ENCODE data around the gene SLC16A3. TPM values are rescaled to one million over a fixed set of nuclear protein-coding genes. Genes with fewer than 3 reads are reported as not detected.

The SLC16A3 gene
- total and polyA plus RNA-seq, 2 of the 4 experiments (the other 2 are of a cell fraction): 49.1 to 181 TPM

DNA sequence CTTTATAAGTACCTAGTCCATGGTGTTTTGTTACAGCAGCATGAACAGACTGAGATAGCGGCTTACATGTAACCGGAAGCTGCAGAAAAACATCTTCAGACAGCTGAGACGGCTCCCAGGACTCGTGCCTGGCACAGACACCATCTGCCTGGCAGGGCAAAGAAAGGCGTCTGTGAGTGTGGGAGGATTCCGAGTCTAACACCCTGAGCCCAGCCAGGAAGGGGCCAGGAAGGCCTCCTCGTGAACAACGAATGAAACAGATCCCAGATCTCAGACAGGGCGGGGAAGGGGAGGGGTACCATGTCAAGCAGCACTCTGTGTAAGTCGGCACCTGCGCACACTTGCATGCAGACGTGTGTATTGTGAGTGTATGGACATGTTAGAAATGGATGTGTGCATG, 49.0 kb downstream of the SLC16A3 start:
- POLR2A ChIA-PET (ENCODE audit: unreplicated experiment): no interaction called here
- Histone ChIP-seq H4K5ac (ENCODE audit: low read depth, low read length) (no peak overlapping the region), H2BK120ac (ENCODE audit: low read depth, low read length) (no peak overlapping the region), H3K79me1 (ENCODE audit: low read depth in 1 of 2, low read length in 2 of 2) (peaks cover 2 to 12% of the 10 kb centered on the region in 2 experiments; a peak in 2 of 4 replicates), H3K9me1 (ENCODE audit: insufficient read depth, low read length) (peaks cover 15% of the 10 kb centered on the region), H3K4me3 (ENCODE audit: insufficient read depth, low read depth, low read length) (no peak overlapping the region), H4K20me1 (ENCODE audit: insufficient read depth, low read length) (no peaks in the 10 kb centered on the region), H3K9me3 (ENCODE audit: control insufficient read depth, insufficient read depth, low read length) (no peaks in the 10 kb centered on the region), H3K27ac (ENCODE audit: insufficient read depth, low read length) (no peak overlapping the region), H3K4me2 (ENCODE audit: low read depth, low read length) (no peak overlapping the region), H3K9ac (ENCODE audit: low read depth, low read length) (no peak overlapping the region), H2AK9ac (replicated peaks; ENCODE audit: low read depth, low read length, poor library complexity) (no peak overlapping the region), H2AFZ (replicated peaks; ENCODE audit: low read length, poor library complexity) (no peak overlapping the region), H2BK15ac (ENCODE audit: low read depth, low read length) (no peak overlapping the region), H3K36me3 (ENCODE audit: control insufficient read depth, insufficient read depth, low read length) (no peaks in the 10 kb centered on the region; the same call in 1 of the 2 replicates), H3K56ac (ENCODE audit: extremely low read depth, insufficient read depth, low read length) (no peak overlapping the region), H2BK5ac (ENCODE audit: low read depth, low read length, poor library complexity, severe bottlenecking) (no peak overlapping the region), H4K91ac (ENCODE audit: insufficient read depth, low read depth, low read length) (no peak overlapping the region), H3K4ac (ENCODE audit: low read depth, low read length) (no peak overlapping the region), H3K23ac (ENCODE audit: low read depth, low read length) (no peak overlapping the region), H2BK20ac (ENCODE audit: low read depth, low read length) (no peak overlapping the region), H3K18ac (ENCODE audit: low read depth, low read length) (no peak overlapping the region), H2AK5ac (ENCODE audit: low read depth, low read length) (no peak overlapping the region), H4K8ac (ENCODE audit: low read depth in 2 of 2, low read length in 2 of 2) (no peak overlapping the region), H3K27me3 (ENCODE audit: control insufficient read depth, insufficient read depth, low read length) (no peaks in the 10 kb centered on the region), H3K14ac (replicated peaks; ENCODE audit: low read depth, low read length) (no peak overlapping the region), H3K4me1 (ENCODE audit: control insufficient read depth, insufficient read depth, low read length) (peaks cover 17% of the 10 kb centered on the region)
- TF ChIP-seq ELK1 (IDR thresholded peaks at IDR 0.05; ENCODE audit: borderline replicate concordance, low read depth, low read length) (no peak), FOS (IDR thresholded peaks at IDR 0.05; ENCODE audit: low read depth, low read length) (no peak), RAD21 (IDR thresholded peaks at IDR 0.05; ENCODE audit: low read length) (no peak), POLR2A (IDR thresholded peaks at IDR 0.05; ENCODE audit: low read depth, low read length) (no peak), MAFK (IDR thresholded peaks at IDR 0.05; ENCODE audit: low read depth, low read length) (no peak)
- TF ChIP-seq, protein P1, sequence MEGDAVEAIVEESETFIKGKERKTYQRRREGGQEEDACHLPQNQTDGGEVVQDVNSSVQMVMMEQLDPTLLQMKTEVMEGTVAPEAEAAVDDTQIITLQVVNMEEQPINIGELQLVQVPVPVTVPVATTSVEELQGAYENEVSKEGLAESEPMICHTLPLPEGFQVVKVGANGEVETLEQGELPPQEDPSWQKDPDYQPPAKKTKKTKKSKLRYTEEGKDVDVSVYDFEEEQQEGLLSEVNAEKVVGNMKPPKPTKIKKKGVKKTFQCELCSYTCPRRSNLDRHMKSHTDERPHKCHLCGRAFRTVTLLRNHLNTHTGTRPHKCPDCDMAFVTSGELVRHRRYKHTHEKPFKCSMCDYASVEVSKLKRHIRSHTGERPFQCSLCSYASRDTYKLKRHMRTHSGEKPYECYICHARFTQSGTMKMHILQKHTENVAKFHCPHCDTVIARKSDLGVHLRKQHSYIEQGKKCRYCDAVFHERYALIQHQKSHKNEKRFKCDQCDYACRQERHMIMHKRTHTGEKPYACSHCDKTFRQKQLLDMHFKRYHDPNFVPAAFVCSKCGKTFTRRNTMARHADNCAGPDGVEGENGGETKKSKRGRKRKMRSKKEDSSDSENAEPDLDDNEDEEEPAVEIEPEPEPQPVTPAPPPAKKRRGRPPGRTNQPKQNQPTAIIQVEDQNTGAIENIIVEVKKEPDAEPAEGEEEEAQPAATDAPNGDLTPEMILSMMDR (conservative IDR thresholded peaks at IDR 0.05; ENCODE audit: low read depth, low read length): no peak
- no peak for ATAC-seq (ENCODE audit: low read depth)
- BruUV-seq (replicated peaks): no TSS peak
- DNase-seq: no peak
- dilution Hi-C loops (cut with HindIII; ENCODE audit: low sequenced_read_pairs, unreplicated experiment) (no loop called here), in situ Hi-C loops (cut with MboI; ENCODE audit: low sequenced_read_pairs) (no loop called here), intact Hi-C loops (cut with micrococcal nuclease) (no loop called here)
- CTCF ChIA-PET: no interaction called here
- 70% methylated on average over 6 of the region's 12 CpGs; no CpG with 5 or more reads in 1 of the 2 experiments for WGBS, 2 experiments (ENCODE audit: extremely low coverage in 2 of 2, insufficient read length in 1 of 2)
